Endodermal cell (in vitro differentiated cells): Measurements from ENCODE around the gene DESI2. TPM values are rescaled to one million over a fixed set of nuclear protein-coding genes. Genes with fewer than 3 reads are reported as not detected.

Experiments
- DNase-seq: peaks from one replicate; pipeline ENCODE4 v3.0.0-alpha.2; 2017
- H3K27ac ChIP-seq: 2 replicates; pipeline ENCODE4 v1.5.1; 2013; ENCODE audit warnings: mild to moderate bottlenecking, low read depth, low read length, moderate library complexity
- H3K27me3 ChIP-seq: 2 replicates; pipeline ENCODE4 v1.6.1; 2013; ENCODE audit warnings: mild to moderate bottlenecking, low read length, moderate library complexity; ENCODE audit not compliant: insufficient read depth, control insufficient read depth, poor library complexity, severe bottlenecking
- H3K36me3 ChIP-seq: 2 replicates; pipeline ENCODE4 v1.7.0; 2013; ENCODE audit warnings: mild to moderate bottlenecking, low read length, moderate library complexity; ENCODE audit not compliant: control insufficient read depth, insufficient read depth
- H3K4me1 ChIP-seq: one replicate; pipeline ENCODE4 v1.7.0; 2013; ENCODE audit warnings: low read length; ENCODE audit not compliant: control insufficient read depth, insufficient read depth
- H3K4me3 ChIP-seq: 2 replicates; pipeline ENCODE4 v1.5.1; 2013; ENCODE audit warnings: mild to moderate bottlenecking, low read length, moderate library complexity
- H3K9ac ChIP-seq: 2 replicates; pipeline ENCODE4 v1.6.1; 2013; ENCODE audit warnings: mild to moderate bottlenecking, low read length, moderate library complexity; ENCODE audit not compliant: poor library complexity, severe bottlenecking; ENCODE audit errors: extremely low read depth
- H3K9me3 ChIP-seq: 2 replicates; pipeline ENCODE4 v1.6.1; 2013; ENCODE audit warnings: mild to moderate bottlenecking, low read length, moderate library complexity; ENCODE audit not compliant: control insufficient read depth
- H3K27ac Mint-ChIP-seq: 2 replicates; pipeline ENCODE4 v1.8.0; 2020; ENCODE audit warnings: mixed read lengths
- H3K27me3 Mint-ChIP-seq: 2 replicates; pipeline ENCODE4 v1.8.0; 2021; ENCODE audit warnings: mild to moderate bottlenecking, mixed read lengths; ENCODE audit not compliant: insufficient read depth
- H3K36me3 Mint-ChIP-seq: 2 replicates; pipeline ENCODE4 v1.8.0; 2020; ENCODE audit warnings: low read depth, mixed read lengths
- H3K4me1 Mint-ChIP-seq: 2 replicates; pipeline ENCODE4 v1.8.0; 2020; ENCODE audit warnings: mixed read lengths
- H3K4me3 Mint-ChIP-seq: 2 replicates; pipeline ENCODE4 v1.8.0; 2020; ENCODE audit warnings: mild to moderate bottlenecking, moderate library complexity, mixed read lengths
- H3K9me3 Mint-ChIP-seq: 2 replicates; pipeline ENCODE4 v1.8.0; 2020; ENCODE audit warnings: mild to moderate bottlenecking, mixed read lengths
- CTCF ChIP-seq: fragments of 200-600 bp; sonication (generic); conservative IDR thresholded peaks from 2 replicates; pipeline ENCODE4 v1.5.0; 2021; ENCODE audit warnings: antibody characterized with exemption, mild to moderate bottlenecking
- WGBS, 2 experiments: methylation state at CpG; one replicate each; pipeline versions ENCODE4 v1.1.5 to v1.1.7; 2013; ENCODE audit warnings: missing lambda C conversion rate in 2 of 2, mixed read lengths in 1 of 2; ENCODE audit not compliant: insufficient coverage in 1 of 2, insufficient read length in 1 of 2; 5-methylcytosine and 5-hydroxymethylcytosine counted together
- total RNA-seq, 2 donors: library from RNA; stranded (reverse); fragmentation: NEBNext Ultra II Directional in 1 of 2; extraction: Animal tissue kit (Norgen Biotek cat#: 25700) in 1 of 2; gene quantifications; 2 replicates in 1 of 2; 3 replicates in 1 of 2; pipeline ENCODE4 v1.2.1, GENCODE V29; 2021

Gene DESI2
- total RNA-seq, 2 donors from 2014 or later: 50.0 to 50.2 TPM

- no peak overlapping the region for H3K4me3 ChIP-seq
- H3K4me3 Mint-ChIP-seq: no peak overlapping the region
- H3K9ac ChIP-seq: no peak overlapping the region
- H3K27me3 ChIP-seq: no peaks in the 10 kb centered on the region
- no peaks in the 10 kb centered on the region for H3K4me1 Mint-ChIP-seq
- no peak overlapping the region for H3K27ac Mint-ChIP-seq
- 83 to 90% methylated on average over 2 to 5 of the region's 6 CpGs for WGBS, 2 experiments
- no peaks in the 10 kb centered on the region for H3K27me3 Mint-ChIP-seq
- DNase-seq: no peak
- no peaks in the 10 kb centered on the region for H3K36me3 ChIP-seq
- H3K9me3 Mint-ChIP-seq: peaks cover 17% of the 10 kb centered on the region
- no peaks in the 10 kb centered on the region for H3K36me3 Mint-ChIP-seq
- no peaks in the 10 kb centered on the region for H3K9me3 ChIP-seq
- H3K4me1 ChIP-seq: no peaks in the 10 kb centered on the region
- TF ChIP-seq CTCF: no peak
- H3K27ac ChIP-seq: no peak overlapping the region
Measured at GRCh38 chr1:244645414-244645813, 7.5 kb upstream of the DESI2 start.

- Mint-ChIP-seq H3K27ac (no peak overlapping the region), H3K4me3 (no peak overlapping the region), H3K36me3 (no peaks in the 10 kb centered on the region), H3K4me1 (no peaks in the 10 kb centered on the region), H3K9me3 (peaks cover 17% of the 10 kb centered on the region), H3K27me3 (no peaks in the 10 kb centered on the region)
- WGBS, 2 experiments: 61 to 81% methylated on average over 3 to 6 of the region's 6 CpGs
- no peak overlapping the region for H3K9ac ChIP-seq
- H3K36me3 ChIP-seq: no peaks in the 10 kb centered on the region
- no peaks in the 10 kb centered on the region for H3K27me3 ChIP-seq
- H3K27ac ChIP-seq: no peak overlapping the region
- TF ChIP-seq CTCF: no peak
- no peak for DNase-seq
- no peak overlapping the region for H3K4me3 ChIP-seq
- no peaks in the 10 kb centered on the region for H3K9me3 ChIP-seq
- no peaks in the 10 kb centered on the region for H3K4me1 ChIP-seq
Measured at GRCh38 chr1:244645890-244646289, 7.0 kb upstream of the DESI2 start.

- 92 to 98% methylated on average over 5 to 6 of the region's 6 CpGs for WGBS, 2 experiments
- DNase-seq: no peak
- Mint-ChIP-seq H3K27ac (no peak overlapping the region), H3K4me3 (no peak overlapping the region), H3K4me1 (peaks cover 9% of the 10 kb centered on the region), H3K36me3 (no peaks in the 10 kb centered on the region), H3K27me3 (no peaks in the 10 kb centered on the region), H3K9me3 (peaks cover 17% of the 10 kb centered on the region)
- Histone ChIP-seq H3K9ac (no peak overlapping the region), H3K4me3 (no peak overlapping the region), H3K36me3 (no peaks in the 10 kb centered on the region), H3K4me1 (no peaks in the 10 kb centered on the region), H3K9me3 (no peaks in the 10 kb centered on the region), H3K27ac (no peak overlapping the region), H3K27me3 (no peaks in the 10 kb centered on the region)
- TF ChIP-seq CTCF: no peak
Measured at GRCh38 chr1:244647819-244648218, 5.1 kb upstream of the DESI2 start.
